HL-60 (cell line): ENCODE measurements around the gene SMYD1.

Experiments
- DNase-seq, 2 experiments: peaks; one replicate each; pipeline ENCODE4 v3.0.0-alpha.2; 2010 to 2020; ENCODE audit warnings: low read depth in 1 of 2, low spot score in 1 of 2
- H3K27ac ChIP-seq: fragments of 250-450 bp; sonication (Bioruptor Pico); replicated peaks from 2 replicates; pipeline ENCODE4 v1.5.1; 2020; ENCODE audit warnings: mild to moderate bottlenecking, moderate library complexity
- H3K27me3 ChIP-seq: fragments of 250-450 bp; sonication (Bioruptor Pico); 2 replicates; pipeline ENCODE4 v1.5.1; 2021; ENCODE audit warnings: mild to moderate bottlenecking, moderate library complexity; ENCODE audit not compliant: insufficient read depth, poor library complexity, severe bottlenecking
- H3K4me3 ChIP-seq: replicated peaks from 2 replicates; pipeline ENCODE4 v1.5.1; 2011; ENCODE audit warnings: mild to moderate bottlenecking, control low read depth, low read length; ENCODE audit not compliant: insufficient read depth
- CTCF ChIP-seq: IDR thresholded peaks from one replicate; pipeline ENCODE4 v1.5.1; 2011; ENCODE audit warnings: low read length, control low read depth, inconsistent platforms; ENCODE audit not compliant: insufficient read depth
- GABPA ChIP-seq: IDR thresholded peaks from 2 replicates; pipeline ENCODE4 v1.6.1; 2012; ENCODE audit warnings: low read depth
- POLR2AphosphoS5 ChIP-seq: IDR thresholded peaks from 2 replicates; pipeline ENCODE4 v1.6.1; 2012; ENCODE audit warnings: low read depth
- SPI1 ChIP-seq: IDR thresholded peaks from 2 replicates; pipeline ENCODE4 v1.6.1; 2012; ENCODE audit warnings: low read depth, mild to moderate bottlenecking, borderline replicate concordance
- TF ChIP-seq, protein P1 (sequence below): IDR thresholded peaks from 2 replicates; pipeline ENCODE4 v1.6.1; 2012; ENCODE audit warnings: low read depth; ENCODE audit not compliant: insufficient replicate concordance

SMYD1 gene

DNA sequence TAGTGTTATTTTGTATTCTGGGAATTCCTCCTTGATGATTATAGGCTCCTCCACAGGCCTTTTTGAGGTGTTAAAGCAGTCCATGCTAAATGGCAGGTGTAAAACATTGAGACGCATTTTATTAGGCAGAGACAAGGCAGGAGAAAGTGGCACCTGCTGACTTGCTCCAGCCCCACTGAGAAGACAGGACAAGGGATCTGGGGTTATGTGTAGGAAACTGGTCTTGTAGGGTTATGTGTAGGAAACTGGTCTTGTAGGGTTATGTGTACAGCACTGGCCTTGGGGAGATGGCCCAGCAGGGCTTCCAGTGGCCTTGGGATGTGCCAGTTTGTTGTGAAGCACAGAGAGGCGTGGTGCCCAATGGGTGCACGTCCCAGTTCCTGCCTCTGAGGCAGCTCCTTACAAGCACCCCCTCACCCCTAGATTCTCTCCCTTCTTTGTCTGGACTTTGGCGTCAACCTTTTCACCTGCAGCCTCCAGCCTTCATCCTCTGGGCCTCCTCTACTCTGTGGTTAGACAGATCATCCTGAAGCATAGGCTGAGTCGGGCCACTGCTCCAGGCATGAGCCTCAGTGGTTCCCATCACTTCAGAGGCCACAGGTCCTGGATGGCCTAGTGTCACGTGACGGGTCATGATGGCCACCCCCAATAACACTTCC is 61.2 kb downstream of the SMYD1 start:
- Histone ChIP-seq H3K4me3 (no peak overlapping the region), H3K27me3 (no peaks in the 10 kb centered on the region), H3K27ac (no peak overlapping the region)
- DNase-seq: no peak
- TF ChIP-seq SPI1: no peak
- TF ChIP-seq, protein P1, sequence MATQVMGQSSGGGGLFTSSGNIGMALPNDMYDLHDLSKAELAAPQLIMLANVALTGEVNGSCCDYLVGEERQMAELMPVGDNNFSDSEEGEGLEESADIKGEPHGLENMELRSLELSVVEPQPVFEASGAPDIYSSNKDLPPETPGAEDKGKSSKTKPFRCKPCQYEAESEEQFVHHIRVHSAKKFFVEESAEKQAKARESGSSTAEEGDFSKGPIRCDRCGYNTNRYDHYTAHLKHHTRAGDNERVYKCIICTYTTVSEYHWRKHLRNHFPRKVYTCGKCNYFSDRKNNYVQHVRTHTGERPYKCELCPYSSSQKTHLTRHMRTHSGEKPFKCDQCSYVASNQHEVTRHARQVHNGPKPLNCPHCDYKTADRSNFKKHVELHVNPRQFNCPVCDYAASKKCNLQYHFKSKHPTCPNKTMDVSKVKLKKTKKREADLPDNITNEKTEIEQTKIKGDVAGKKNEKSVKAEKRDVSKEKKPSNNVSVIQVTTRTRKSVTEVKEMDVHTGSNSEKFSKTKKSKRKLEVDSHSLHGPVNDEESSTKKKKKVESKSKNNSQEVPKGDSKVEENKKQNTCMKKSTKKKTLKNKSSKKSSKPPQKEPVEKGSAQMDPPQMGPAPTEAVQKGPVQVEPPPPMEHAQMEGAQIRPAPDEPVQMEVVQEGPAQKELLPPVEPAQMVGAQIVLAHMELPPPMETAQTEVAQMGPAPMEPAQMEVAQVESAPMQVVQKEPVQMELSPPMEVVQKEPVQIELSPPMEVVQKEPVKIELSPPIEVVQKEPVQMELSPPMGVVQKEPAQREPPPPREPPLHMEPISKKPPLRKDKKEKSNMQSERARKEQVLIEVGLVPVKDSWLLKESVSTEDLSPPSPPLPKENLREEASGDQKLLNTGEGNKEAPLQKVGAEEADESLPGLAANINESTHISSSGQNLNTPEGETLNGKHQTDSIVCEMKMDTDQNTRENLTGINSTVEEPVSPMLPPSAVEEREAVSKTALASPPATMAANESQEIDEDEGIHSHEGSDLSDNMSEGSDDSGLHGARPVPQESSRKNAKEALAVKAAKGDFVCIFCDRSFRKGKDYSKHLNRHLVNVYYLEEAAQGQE: no peak
- TF ChIP-seq POLR2AphosphoS5: no peak
- no peak for TF ChIP-seq GABPA
- no peak for TF ChIP-seq CTCF

DNA sequence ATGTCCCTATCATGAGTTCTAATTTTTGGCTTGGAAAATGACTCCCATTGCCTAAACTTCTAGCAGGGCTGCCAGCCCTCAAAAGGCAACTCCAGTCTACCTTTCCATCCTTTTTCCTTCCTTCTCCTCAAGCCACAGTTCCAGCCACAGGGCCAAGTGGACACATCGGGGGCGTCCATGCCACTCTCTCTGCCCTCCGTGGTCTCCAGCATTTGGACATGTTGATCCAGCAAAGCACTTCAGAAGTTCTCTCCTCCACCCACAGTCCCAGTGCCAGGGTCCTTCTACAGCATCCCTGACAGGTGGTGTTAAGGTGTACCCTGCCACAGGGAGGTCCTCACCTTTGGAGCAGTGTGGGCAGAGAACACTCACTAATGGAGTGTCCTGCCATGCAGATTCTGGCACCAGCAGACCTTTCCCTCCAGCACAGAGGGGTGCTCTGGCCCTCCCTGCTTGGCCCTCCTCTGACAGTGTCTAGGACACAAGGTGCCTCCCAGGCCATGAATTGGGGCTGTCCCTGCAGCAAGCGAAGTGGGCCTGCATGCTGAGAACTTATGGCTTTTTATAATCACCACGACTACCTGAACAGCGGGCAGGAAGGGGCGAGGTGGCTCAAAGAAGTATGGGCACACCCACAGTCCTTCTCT is 61.8 kb downstream of the SMYD1 start:
- TF ChIP-seq POLR2AphosphoS5: no peak
- no peak for TF ChIP-seq CTCF
- TF ChIP-seq GABPA: no peak
- TF ChIP-seq SPI1: no peak
- TF ChIP-seq, protein P1: no peak
- Histone ChIP-seq H3K27ac (no peak overlapping the region), H3K27me3 (no peaks in the 10 kb centered on the region), H3K4me3 (no peak overlapping the region)
- DNase-seq: no peak

GRCh38 chr2:88131201-88131998 is 63.8 kb downstream of the SMYD1 start:
- Histone ChIP-seq H3K27ac (no peak overlapping the region), H3K4me3 (no peak overlapping the region), H3K27me3 (no peaks in the 10 kb centered on the region)
- DNase-seq: no peak
- TF ChIP-seq GABPA (no peak), CTCF (no peak), POLR2AphosphoS5 (no peak), SPI1 (no peak)
- TF ChIP-seq, protein P1: no peak
